Posterior vena cava (tissue), 2 donors: ENCODE data around the gene HSDL1. TPM values are rescaled to one million over a fixed set of nuclear protein-coding genes. Genes with fewer than 3 reads are reported as not detected.

Experiments used
- DNase-seq: peaks from one replicate; pipeline ENCODE4 v3.0.0-alpha.2; 2020; ENCODE audit warnings: low spot score
- intact Hi-C, 2 donors: fragments of 100-400 bp; cut with DNase I; formaldehyde crosslinking; loops; one replicate each; pipeline versions ENCODE4 v1.14.1 to v1.14.2; 2022 to 2023
- total RNA-seq, 2 donors: library from RNA; stranded (reverse); fragmentation: NEBNext Ultra II Directional; extraction: Animal tissue kit (Norgen Biotek cat#: 25700); gene quantifications; one replicate each; pipeline ENCODE4 v1.2.1, GENCODE V29; 2021
- donor health status: DM: yes; HTN: yes; CAD: no.
- donor health status: DM: yes; HTN: yes; CAD: no.

Gene HSDL1
- total RNA-seq, 2 donors from 2014 or later: 10.1 to 21.2 TPM

DNA sequence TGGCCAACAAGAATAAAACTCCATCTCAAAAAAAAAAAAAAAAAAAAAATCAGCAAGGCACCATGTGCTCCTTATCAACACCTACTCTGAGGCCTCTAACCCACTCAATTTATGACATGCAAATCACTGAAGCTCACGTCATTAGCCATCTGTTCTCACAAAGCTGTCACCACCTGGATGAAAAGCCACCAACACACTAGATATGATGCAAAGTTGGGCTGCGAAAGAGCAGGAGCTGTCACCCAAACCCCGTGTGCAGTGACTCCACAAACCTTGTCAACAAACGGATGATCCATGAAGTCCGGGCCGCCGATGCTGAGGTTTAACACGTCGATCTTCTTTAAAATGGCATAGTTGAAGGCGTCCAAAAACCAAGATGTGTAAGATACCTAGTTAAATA lies 53.5 kb downstream of the HSDL1 start:
- intact Hi-C loops: no loop called here
- DNase-seq: no peak

- DNase-seq: no peak
- intact Hi-C loops: no loop called here
Observed at GRCh38 chr16:84090211-84090610, 54.8 kb downstream of the HSDL1 start.

- DNase-seq: no peak
- intact Hi-C loops: loop anchor here (1.0 to 10.0 kb wide), 2 partner anchors 18 to 86 kb away; no protein-coding TSS in a partner anchor
Observed at GRCh38 chr16:84088695-84089395, 56.1 kb downstream of the HSDL1 start.

DNA sequence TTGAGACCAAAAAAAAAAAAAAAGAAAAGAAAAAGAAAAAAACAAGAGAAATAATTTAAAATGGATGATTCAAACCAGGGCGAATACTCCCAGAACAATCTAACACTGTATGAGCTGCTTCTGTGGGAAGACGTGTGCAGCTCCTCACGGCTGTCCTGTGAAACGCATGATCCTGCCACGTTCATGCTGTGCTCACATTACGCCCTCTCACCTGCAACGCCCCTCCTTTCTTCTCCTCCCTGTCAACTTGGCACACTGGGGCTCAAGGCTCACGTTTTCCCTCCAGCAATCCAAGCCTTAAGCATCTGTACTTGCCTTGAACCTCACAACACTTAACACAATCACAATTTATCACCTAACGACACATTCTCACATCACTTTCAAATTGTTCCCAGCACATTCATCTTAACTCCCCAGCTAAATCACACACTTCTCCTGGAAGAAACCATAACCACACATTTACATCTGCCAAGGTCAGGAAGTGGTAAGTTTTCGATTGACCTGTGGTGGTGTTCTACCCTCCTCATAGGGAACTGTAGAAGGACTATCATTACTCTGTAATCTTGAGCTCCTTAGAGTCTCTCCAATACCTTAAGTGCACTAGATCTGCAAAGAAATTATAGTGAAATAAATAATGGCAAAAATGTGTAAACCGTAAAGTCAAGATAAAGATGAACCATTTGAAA lies 57.4 kb downstream of the HSDL1 start:
- DNase-seq: no peak
- intact Hi-C loops: loop anchor here in 1 of 2 donors (10.0 kb wide), 1 partner anchor 87 kb away; no protein-coding TSS in a partner anchor

- intact Hi-C loops: loop anchor here in 1 of 2 donors (10.0 kb wide), 1 partner anchor 88 kb away; no protein-coding TSS in a partner anchor
- DNase-seq: no peak
Observed at GRCh38 chr16:84087001-84087400, 58.0 kb downstream of the HSDL1 start.

GRCh38 chr16:84086341-84086740 lies 58.6 kb downstream of the HSDL1 start:
- intact Hi-C loops: loop anchor here in 1 of 2 donors (10.0 kb wide), 1 partner anchor 88 kb away; no protein-coding TSS in a partner anchor

GRCh38 chr16:84085773-84086172 lies 59.2 kb downstream of the HSDL1 start:
- intact Hi-C loops: loop anchor here in 1 of 2 donors (10.0 kb wide), 1 partner anchor 89 kb away; no protein-coding TSS in a partner anchor
- no peak for DNase-seq

More at GRCh38 chr16:84086341-84086740, 58.6 kb downstream of the HSDL1 start:
- DNase-seq: no peak

DNA sequence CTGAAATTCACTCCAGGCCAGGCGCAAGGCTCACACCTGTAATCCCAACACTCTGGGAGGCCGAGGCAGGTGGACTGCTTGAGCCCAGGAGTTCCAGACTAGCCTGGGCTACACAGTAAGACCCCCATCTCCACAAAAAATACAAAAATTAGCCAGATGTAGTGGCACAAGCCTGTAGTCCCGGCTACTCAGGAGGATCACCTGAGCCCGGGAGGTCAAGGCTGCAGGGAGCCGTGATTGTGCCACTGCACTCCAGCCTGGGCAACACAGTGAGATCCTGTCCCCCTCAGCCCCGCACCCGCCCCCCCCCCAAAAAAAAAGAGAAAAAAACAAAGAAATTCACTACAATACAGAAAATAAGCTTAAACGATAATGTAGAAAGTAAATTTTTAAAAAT lies 59.7 kb downstream of the HSDL1 start:
- no peak for DNase-seq
- intact Hi-C loops: loop anchor here in 1 of 2 donors (10.0 kb wide), 1 partner anchor 90 kb away; no protein-coding TSS in a partner anchor

DNA sequence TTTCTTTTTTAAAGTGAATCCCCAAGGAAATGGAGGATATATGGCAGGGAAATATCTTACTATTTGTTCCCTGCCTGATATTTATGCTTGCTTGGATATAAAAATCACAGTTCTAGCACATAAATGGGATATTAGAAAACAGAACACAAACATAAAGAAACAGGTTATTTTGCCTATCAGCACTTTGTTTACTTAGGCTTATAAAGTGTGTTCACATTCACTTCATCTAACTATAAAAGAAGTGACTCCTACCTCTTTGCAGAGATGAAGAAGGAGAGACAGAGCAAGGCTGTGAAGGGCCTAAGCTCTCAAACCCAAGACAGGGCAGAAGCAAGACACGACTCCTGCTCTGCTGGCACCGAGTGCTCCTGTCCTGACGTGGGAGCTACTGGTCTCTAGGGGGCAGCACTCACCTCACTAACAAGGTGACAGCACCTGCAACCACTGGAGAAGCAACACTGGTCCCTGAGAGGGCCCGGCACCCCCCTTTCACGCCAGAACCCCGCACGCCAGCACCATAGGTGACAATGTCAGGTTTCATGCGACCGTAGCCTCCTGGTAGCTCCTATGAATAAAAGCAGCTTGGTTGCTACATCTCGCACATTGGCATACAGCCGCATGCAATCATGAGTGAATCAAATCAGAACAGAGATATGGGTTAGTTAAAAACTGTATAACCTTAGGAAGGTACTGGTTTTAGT lies 60.3 kb downstream of the HSDL1 start:
- intact Hi-C loops: loop anchor here in 1 of 2 donors (10.0 kb wide), 1 partner anchor 90 kb away; no protein-coding TSS in a partner anchor
- DNase-seq: no peak

DNA sequence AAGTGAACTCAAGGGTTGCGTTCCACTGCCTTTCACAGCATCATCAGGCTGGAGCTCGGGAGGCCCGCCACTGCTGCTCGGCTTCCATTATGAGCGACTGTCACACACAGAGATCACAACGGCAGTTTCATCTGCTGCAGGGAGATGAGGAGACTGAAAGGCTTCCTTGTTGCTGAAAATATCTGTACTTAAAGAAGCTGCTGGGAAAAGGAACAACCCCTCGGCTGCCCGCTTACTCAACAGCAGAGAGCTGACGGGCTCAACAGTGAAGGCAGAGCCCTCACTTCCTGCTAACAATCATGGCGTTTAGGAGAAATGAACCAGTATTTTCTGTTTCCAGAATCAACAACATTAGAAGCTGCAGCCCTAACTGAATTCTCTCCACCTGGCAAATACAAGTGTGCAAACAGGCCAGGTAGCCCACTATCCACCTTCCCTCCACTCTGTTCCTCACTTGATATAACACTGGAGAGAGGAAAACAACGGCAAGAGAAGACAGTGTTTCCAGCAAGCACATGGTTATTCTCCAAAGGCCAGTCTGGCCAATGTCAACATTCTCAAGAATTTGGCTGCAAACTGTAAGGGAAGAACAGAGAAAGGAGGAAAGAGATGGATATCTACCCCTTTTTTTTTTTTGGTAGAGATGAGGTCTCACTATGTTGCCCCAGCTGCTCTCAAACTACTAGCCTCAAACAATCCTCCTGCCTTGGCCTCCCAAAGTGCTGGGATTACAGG lies 62.0 kb downstream of the HSDL1 start:
- DNase-seq: no peak
- intact Hi-C loops: loop anchor here in 1 of 2 donors (10.0 kb wide), 1 partner anchor 92 kb away; no protein-coding TSS in a partner anchor

DNA sequence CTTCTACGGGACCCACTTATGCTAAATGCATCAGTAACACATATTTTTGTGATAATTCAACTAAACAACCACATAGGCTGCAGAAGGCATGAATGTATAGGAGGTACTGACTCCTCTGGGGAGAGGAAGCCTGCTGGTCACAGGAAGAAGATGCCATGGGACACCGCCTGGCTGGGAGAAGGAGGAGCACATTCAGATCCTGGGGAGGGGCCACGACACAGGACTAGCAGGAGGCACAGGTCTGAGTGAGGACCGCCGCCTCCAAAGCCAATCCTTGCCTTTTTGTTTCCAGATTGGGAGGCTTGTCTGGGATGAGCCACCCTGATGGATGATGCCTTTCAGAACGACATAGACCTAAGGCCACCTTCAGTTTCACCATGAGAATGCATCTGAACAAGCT lies 62.9 kb downstream of the HSDL1 start:
- intact Hi-C loops: loop anchor here in 1 of 2 donors (10.0 kb wide), 1 partner anchor 93 kb away; no protein-coding TSS in a partner anchor
- no peak for DNase-seq

GRCh38 chr16:84081446-84081989 lies 63.5 kb downstream of the HSDL1 start:
- DNase-seq: no peak
- intact Hi-C loops: loop anchor here in 1 of 2 donors (10.0 kb wide), 1 partner anchor 93 kb away; no protein-coding TSS in a partner anchor

DNA sequence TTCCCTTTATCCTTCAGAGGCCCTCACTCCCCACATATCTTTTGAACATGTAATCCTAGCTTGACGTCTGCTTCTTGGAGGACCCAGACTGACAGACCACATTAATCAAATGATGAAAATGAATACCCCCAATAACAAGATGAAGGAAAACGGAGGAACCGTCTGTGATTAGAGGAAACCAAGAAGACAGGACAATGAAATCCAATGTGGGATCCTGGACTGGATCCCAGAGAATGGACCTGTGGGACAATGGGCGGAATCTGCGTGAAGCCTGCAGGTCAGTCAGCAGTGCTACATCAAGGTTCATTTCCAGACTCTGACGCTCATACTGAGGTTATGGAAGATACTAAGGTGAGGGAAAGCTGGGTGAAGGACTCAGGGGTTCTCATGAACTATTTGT lies 64.2 kb downstream of the HSDL1 start:
- no peak for DNase-seq
- intact Hi-C loops: loop anchor here in 1 of 2 donors (10.0 kb wide), 1 partner anchor 94 kb away; no protein-coding TSS in a partner anchor

GRCh38 chr16:84080378-84080777 lies 64.6 kb downstream of the HSDL1 start:
- intact Hi-C loops: loop anchor here in 1 of 2 donors (10.0 kb wide), 1 partner anchor 94 kb away; no protein-coding TSS in a partner anchor
- no peak for DNase-seq

GRCh38 chr16:84079664-84080063 lies 65.3 kb downstream of the HSDL1 start:
- intact Hi-C loops: loop anchor here in 1 of 2 donors (10.0 kb wide), 1 partner anchor 95 kb away; no protein-coding TSS in a partner anchor
- DNase-seq: no peak

DNA sequence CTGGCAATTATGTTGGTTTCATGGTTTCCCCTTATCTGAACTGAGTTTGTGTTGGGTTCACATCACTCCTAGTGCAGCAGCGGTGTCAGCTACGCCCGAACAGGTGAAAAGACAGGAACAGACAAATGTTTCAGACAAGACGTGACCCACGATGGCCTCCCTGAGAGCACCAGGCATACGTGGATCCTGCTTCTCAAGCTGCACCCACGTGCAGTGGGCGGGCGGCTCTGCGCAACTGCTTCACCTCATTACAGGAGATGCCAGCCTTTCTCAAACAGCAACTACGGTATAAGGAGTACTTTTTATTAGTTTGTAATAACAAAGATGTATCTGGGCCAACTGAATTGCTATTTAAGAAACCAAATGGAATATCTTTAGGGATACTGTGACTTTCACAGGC lies 69.6 kb downstream of the HSDL1 start:
- intact Hi-C loops: no loop called here
- DNase-seq: no peak

DNA sequence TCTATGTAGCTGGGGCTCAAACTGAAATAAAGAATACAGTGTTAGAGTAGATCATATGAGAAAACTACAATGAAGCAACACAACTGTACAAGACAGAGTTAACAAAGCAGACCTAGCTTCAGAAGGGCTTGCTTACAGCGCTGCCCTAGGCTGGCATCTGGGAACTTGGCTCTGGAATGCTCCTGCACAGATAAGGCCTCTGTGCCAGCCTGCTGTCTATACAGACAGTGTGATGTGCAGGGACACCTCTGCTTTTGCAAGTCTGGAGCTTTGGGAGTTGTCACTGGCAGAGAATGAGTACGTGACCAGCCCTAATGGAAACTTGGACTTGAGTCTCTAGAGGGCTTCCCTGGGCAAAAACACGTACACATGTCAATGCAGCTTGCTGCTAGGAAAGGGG lies 70.3 kb downstream of the HSDL1 start:
- intact Hi-C loops: no loop called here

More for the DNA sequence above, 70.3 kb downstream of the HSDL1 start:
- DNase-seq: no peak
